NCI-H1694 treated with DMSO at 0.1 percent for 48 hours (cell line): Measurements from ENCODE around the gene PLEKHG4B.
"Not testable (repeated sequence)": the region's sequence is repeated elsewhere in the genome, so short reads cannot be mapped to it uniquely, and the experiment has no call there.

Experiments
- DNase-seq: peaks from one replicate; lab custom pipeline; 2025; lab: John Stamatoyannopoulos, UW

The PLEKHG4B gene

GRCh38 chr5:199950-200645 lies 108.1 kb downstream of the PLEKHG4B start:
- DNase-seq: no peak

GRCh38 chr5:200985-201384 lies 109.0 kb downstream of the PLEKHG4B start:
- DNase-seq: no peak

- DNase-seq: no peak
These were observed 109.7 kb downstream of the PLEKHG4B start for GRCh38 chr5:201672-202071.

- DNase-seq: no peak
These were observed 111.4 kb downstream of the PLEKHG4B start for GRCh38 chr5:203246-203930.

- no peak for DNase-seq
These were observed 112.0 kb downstream of the PLEKHG4B start for GRCh38 chr5:204001-204400.

GRCh38 chr5:204462-204861 lies 112.5 kb downstream of the PLEKHG4B start:
- no peak for DNase-seq

GRCh38 chr5:204966-205670 lies 113.2 kb downstream of the PLEKHG4B start:
- no peak for DNase-seq

GRCh38 chr5:206406-206805 lies 114.4 kb downstream of the PLEKHG4B start:
- DNase-seq: no peak

- no peak for DNase-seq
These were observed 115.1 kb downstream of the PLEKHG4B start for GRCh38 chr5:206927-207536.

- DNase-seq: no peak
These were observed 115.6 kb downstream of the PLEKHG4B start for GRCh38 chr5:207599-207998.

GRCh38 chr5:208449-209114 lies 116.6 kb downstream of the PLEKHG4B start:
- DNase-seq: no peak

- DNase-seq: no peak
These were observed 121.9 kb downstream of the PLEKHG4B start for GRCh38 chr5:213803-214395.

GRCh38 chr5:215256-215655 lies 123.3 kb downstream of the PLEKHG4B start:
- DNase-seq: not testable (repeated sequence)

- not testable (repeated sequence) for DNase-seq
These were observed 124.1 kb downstream of the PLEKHG4B start for GRCh38 chr5:216076-216475.

GRCh38 chr5:217494-218456 lies 125.8 kb downstream of the PLEKHG4B start, which contains the start of the genes CCDC127 and SDHA:
CCDC127 (minus strand) TSS chr5:218153; CDS start chr5:216849, 1,304 bp downstream.
SDHA (plus strand) TSS chr5:218320; CDS start chr5:218356, 36 bp downstream.
- peak; percentile 94 for DNase-seq

GRCh38 chr5:218457-219291 lies 126.7 kb downstream of the PLEKHG4B start:
- no peak for DNase-seq

GRCh38 chr5:219460-219863 lies 127.5 kb downstream of the PLEKHG4B start:
- no peak for DNase-seq

- no peak for DNase-seq
These were observed 128.0 kb downstream of the PLEKHG4B start for GRCh38 chr5:219991-220390.
